IMR-90 (cell line): ENCODE data around the gene PUDP. TPM values are rescaled to one million over a fixed set of nuclear protein-coding genes. Genes with fewer than 3 reads are reported as not detected.

Experiments
- ATAC-seq: fragments of 200-7000 bp; cut with Tn5 transposase; 2 replicates; pipeline ENCODE4 v1.9.1; 2020; ENCODE audit warnings: low read depth, mild to moderate bottlenecking, moderate library complexity
- BruUV-seq: library from RNA; stranded (reverse); fragments of 400-500 nt; replicated peaks from 2 replicates; lab custom pipeline; 2021; lab: Mats Ljungman, UMichigan
- CTCF ChIA-PET: fragments of 300-600 bp; formaldehyde crosslinking; extraction: SDS; loops from one replicate; lab custom pipeline; 2021; ENCODE audit warnings: antibody characterized with exemption; lab: Yijun Ruan, JAX
- POLR2A ChIA-PET: fragments of 300-600 bp; sonication (Branson Sonifier 250); formaldehyde crosslinking; loops from one replicate; lab custom pipeline; 2022; ENCODE audit warnings: antibody characterized with exemption; ENCODE audit not compliant: unreplicated experiment; lab: Charles Lee
- DNase-seq: peaks from one replicate; pipeline ENCODE4 v3.0.0; 2013
- H2AFZ ChIP-seq: replicated peaks from 2 replicates; pipeline ENCODE3; 2013; ENCODE audit warnings: low read length, mild to moderate bottlenecking; ENCODE audit not compliant: poor library complexity
- H2AK5ac ChIP-seq: 2 replicates; pipeline ENCODE4 v1.6.1; 2013; ENCODE audit warnings: low read depth, low read length, inconsistent platforms
- H2AK9ac ChIP-seq: replicated peaks from 2 replicates; pipeline ENCODE3; 2013; ENCODE audit warnings: mild to moderate bottlenecking, low read depth, low read length, moderate library complexity; ENCODE audit not compliant: poor library complexity
- H2BK120ac ChIP-seq: 2 replicates; pipeline ENCODE4 v1.6.1; 2013; ENCODE audit warnings: low read depth, low read length, inconsistent platforms
- H2BK15ac ChIP-seq: 3 replicates; pipeline ENCODE4 v1.6.1; 2013; ENCODE audit warnings: low read depth, low read length, inconsistent platforms
- H2BK20ac ChIP-seq: 2 replicates; pipeline ENCODE4 v1.6.1; 2013; ENCODE audit warnings: low read depth, mild to moderate bottlenecking, inconsistent platforms, low read length, moderate library complexity
- H2BK5ac ChIP-seq: 2 replicates; pipeline ENCODE4 v1.6.1; 2013; ENCODE audit warnings: mild to moderate bottlenecking, low read depth, low read length, inconsistent platforms; ENCODE audit not compliant: poor library complexity, severe bottlenecking
- H3K14ac ChIP-seq: replicated peaks from 2 replicates; pipeline ENCODE4 v1.6.1; 2013; ENCODE audit warnings: low read depth, low read length, inconsistent platforms
- H3K18ac ChIP-seq: 2 replicates; pipeline ENCODE4 v1.6.1; 2013; ENCODE audit warnings: low read depth, low read length, control low read depth
- H3K23ac ChIP-seq: 2 replicates; pipeline ENCODE4 v1.6.1; 2013; ENCODE audit warnings: low read depth, low read length, inconsistent platforms
- H3K27ac ChIP-seq: 2 replicates; pipeline ENCODE4 v1.5.1; 2013; ENCODE audit warnings: mild to moderate bottlenecking, control low read depth, low read length; ENCODE audit not compliant: insufficient read depth
- H3K27me3 ChIP-seq: 2 replicates; pipeline ENCODE4 v1.6.1; 2013; ENCODE audit warnings: low read length; ENCODE audit not compliant: control insufficient read depth, insufficient read depth
- H3K36me3 ChIP-seq: 2 replicates; pipeline ENCODE4 v1.6.1; 2013; ENCODE audit warnings: low read length, mixed read lengths; ENCODE audit not compliant: control insufficient read depth, insufficient read depth
- H3K4ac ChIP-seq: 2 replicates; pipeline ENCODE4 v1.6.1; 2013; ENCODE audit warnings: low read depth, low read length, inconsistent platforms
- H3K4me1 ChIP-seq: 2 replicates; pipeline ENCODE4 v1.6.1; 2013; ENCODE audit warnings: low read length, mixed read lengths; ENCODE audit not compliant: control insufficient read depth, insufficient read depth
- H3K4me2 ChIP-seq: 2 replicates; pipeline ENCODE4 v1.6.1; 2013; ENCODE audit warnings: low read depth, mild to moderate bottlenecking, control low read depth, low read length, moderate library complexity
- H3K4me3 ChIP-seq: 2 replicates; pipeline ENCODE4 v1.5.1; 2013; ENCODE audit warnings: low read depth, mild to moderate bottlenecking, control low read depth, low read length, moderate library complexity; ENCODE audit not compliant: insufficient read depth
- H3K56ac ChIP-seq: 2 replicates; pipeline ENCODE4 v1.6.1; 2013; ENCODE audit warnings: low read length, inconsistent platforms; ENCODE audit not compliant: insufficient read depth; ENCODE audit errors: extremely low read depth
- H3K79me1 ChIP-seq, 2 experiments: 2 replicates each; pipeline ENCODE4 v1.6.1; 2013; ENCODE audit warnings: low read length in 2 of 2, inconsistent platforms in 1 of 2, low read depth in 1 of 2
- H3K9ac ChIP-seq: 2 replicates; pipeline ENCODE4 v1.6.1; 2013; ENCODE audit warnings: low read depth, low read length, control low read depth
- H3K9me1 ChIP-seq: 2 replicates; pipeline ENCODE4 v1.6.1; 2013; ENCODE audit warnings: low read length, inconsistent platforms; ENCODE audit not compliant: insufficient read depth
- H3K9me3 ChIP-seq: 2 replicates; pipeline ENCODE4 v1.6.1; 2013; ENCODE audit warnings: low read length; ENCODE audit not compliant: control insufficient read depth, insufficient read depth
- H4K20me1 ChIP-seq: 2 replicates; pipeline ENCODE4 v1.6.1; 2013; ENCODE audit warnings: low read length, inconsistent platforms; ENCODE audit not compliant: insufficient read depth
- H4K5ac ChIP-seq: 2 replicates; pipeline ENCODE4 v1.6.1; 2013; ENCODE audit warnings: mild to moderate bottlenecking, low read depth, low read length, control low read depth
- H4K8ac ChIP-seq, 2 experiments: 2 replicates each; pipeline ENCODE4 v1.6.1; 2013; ENCODE audit warnings: low read depth in 2 of 2, low read length in 2 of 2, control low read depth in 1 of 2, inconsistent platforms in 1 of 2
- H4K91ac ChIP-seq: 2 replicates; pipeline ENCODE4 v1.6.1; 2013; ENCODE audit warnings: low read depth, low read length, inconsistent platforms; ENCODE audit not compliant: insufficient read depth
- CEBPB ChIP-seq: IDR thresholded peaks from 2 replicates; pipeline ENCODE4 v1.6.1; 2012; ENCODE audit warnings: low read depth, low read length, improper control_type of control experiment
- FOS ChIP-seq: fragments of 150-350 bp; IDR thresholded peaks from 2 replicates; pipeline ENCODE4 v1.6.1; 2016; ENCODE audit warnings: low read depth, low read length
- MAZ ChIP-seq: IDR thresholded peaks from 2 replicates; pipeline ENCODE4 v1.6.1; 2012; ENCODE audit warnings: low read depth, mild to moderate bottlenecking, low read length, improper control_type of control experiment, moderate library complexity, borderline replicate concordance
- RCOR1 ChIP-seq: IDR thresholded peaks from 2 replicates; pipeline ENCODE4 v1.6.1; 2012; ENCODE audit warnings: mild to moderate bottlenecking, low read length, improper control_type of control experiment; ENCODE audit not compliant: insufficient replicate concordance
- RFX5 ChIP-seq: IDR thresholded peaks from 2 replicates; pipeline ENCODE4 v1.8.0; 2012; ENCODE audit warnings: low read depth, mild to moderate bottlenecking, low read length, moderate library complexity
- whole genome bisulfite sequencing, 2 experiments: methylation state at CpG; one replicate each; pipeline versions ENCODE4 v1.1.5 to v1.1.7; 2013; ENCODE audit warnings: missing lambda C conversion rate in 2 of 2; ENCODE audit not compliant: insufficient read length in 1 of 2; ENCODE audit errors: extremely low coverage in 2 of 2; 5-methylcytosine and 5-hydroxymethylcytosine counted together
- dilution Hi-C: fragments of 300-500 bp; cut with HindIII; formaldehyde crosslinking; loops from one replicate; pipeline ENCODE4 v1.14.3; 2018; ENCODE audit warnings: low sequenced_read_pairs; ENCODE audit not compliant: unreplicated experiment
- in situ Hi-C: fragments of 300-500 bp; cut with MboI; formaldehyde crosslinking; loops from 3 replicates; pipeline ENCODE4 v1.14.3; 2019; ENCODE audit warnings: low sequenced_read_pairs, inconsistent platforms, mixed read lengths
- intact Hi-C: fragments of 100-400 bp; cut with micrococcal nuclease; formaldehyde crosslinking; loops from 2 replicates; pipeline ENCODE4 v1.10.0; 2022
- polyA plus RNA-seq, 3 experiments: library from polyadenylated mRNA; depleted of rRNA; stranded (reverse); fragments of >200 nt; gene quantifications; 2 replicates each; pipeline ENCODE4 v1.2.3, GENCODE V29; 2012; ENCODE audit warnings: low replicate concordance in 1 of 3
- total RNA-seq: library from RNA; depleted of rRNA; stranded (reverse); fragments of >200 nt; gene quantifications from 2 replicates; pipeline ENCODE4 v1.2.3, GENCODE V29; 2012

PUDP gene
- total and polyA plus RNA-seq, 2 of the 4 experiments (the other 2 are of a cell fraction), result 22.2 to 28.6 TPM

GRCh38 chrX:7112071-7112470 is 35.9 kb downstream of the PUDP start:
- Histone ChIP-seq H3K4me1 (peaks cover 5% of the 10 kb centered on the region; the same call in 1 of the 2 replicates), H3K4me2 (no peak overlapping the region), H3K9me1 (peaks cover 2% of the 10 kb centered on the region; the same call in 1 of the 2 replicates), H3K9me3 (no peaks in the 10 kb centered on the region), H3K23ac (no peak overlapping the region), H4K91ac (no peak overlapping the region), H3K79me1 (peaks cover 23 to 29% of the 10 kb centered on the region in 2 experiments), H2AK9ac (no peak overlapping the region), H2BK120ac (no peak overlapping the region), H2AK5ac (no peak overlapping the region), H2AFZ (no peak overlapping the region), H4K8ac (no peak overlapping the region), H3K56ac (no peak overlapping the region), H3K4me3 (no peak overlapping the region), H3K4ac (no peak overlapping the region), H3K9ac (no peak overlapping the region), H3K36me3 (0 out of 2 replicates have a peak, but pooled peaks cover 2% of the 10 kb centered on the region), H2BK15ac (no peak overlapping the region), H3K14ac (no peak overlapping the region), H3K18ac (no peak overlapping the region), H3K27me3 (no peaks in the 10 kb centered on the region), H2BK20ac (no peak overlapping the region), H2BK5ac (no peak overlapping the region), H3K27ac (no peak overlapping the region), H4K20me1 (0 out of 2 replicates have a peak, but pooled peaks cover 5% of the 10 kb centered on the region), H4K5ac (no peak overlapping the region)
- BruUV-seq, result no TSS peak
- WGBS, 2 experiments, result 100% methylated on average over 1 of the region's 7 CpGs; no CpG with 5 or more reads in 1 of the 2 experiments
- in situ Hi-C loops, result no loop called here
- dilution Hi-C loops, result no loop called here
- ChIA-PET CTCF (interaction anchor here (0.6 kb wide), 2 partner anchors 55 to 1842 kb away, joined by 3 to 6 read pairs; no protein-coding TSS in a partner anchor), POLR2A (no interaction called here)
- TF ChIP-seq RFX5, result no peak
- no peak for TF ChIP-seq FOS
- no peak for TF ChIP-seq RCOR1
- no peak for TF ChIP-seq CEBPB
- no peak for TF ChIP-seq MAZ
- intact Hi-C loops, result no loop called here
- DNase-seq, result no peak
- no peak for ATAC-seq
